HL-60 (cell line): Measurements from ENCODE around the gene SEC31B.

Source experiments
- TF ChIP-seq, protein P1 (sequence below): IDR thresholded peaks from one replicate; pipeline ENCODE4 v1.5.1; 2011; ENCODE audit warnings: low read length, control low read depth, inconsistent platforms; ENCODE audit not compliant: insufficient read depth
- TF ChIP-seq, protein P2 (sequence below): IDR thresholded peaks from 2 replicates; pipeline ENCODE4 v1.6.1; 2012; ENCODE audit warnings: low read depth; ENCODE audit not compliant: insufficient replicate concordance

DNA sequence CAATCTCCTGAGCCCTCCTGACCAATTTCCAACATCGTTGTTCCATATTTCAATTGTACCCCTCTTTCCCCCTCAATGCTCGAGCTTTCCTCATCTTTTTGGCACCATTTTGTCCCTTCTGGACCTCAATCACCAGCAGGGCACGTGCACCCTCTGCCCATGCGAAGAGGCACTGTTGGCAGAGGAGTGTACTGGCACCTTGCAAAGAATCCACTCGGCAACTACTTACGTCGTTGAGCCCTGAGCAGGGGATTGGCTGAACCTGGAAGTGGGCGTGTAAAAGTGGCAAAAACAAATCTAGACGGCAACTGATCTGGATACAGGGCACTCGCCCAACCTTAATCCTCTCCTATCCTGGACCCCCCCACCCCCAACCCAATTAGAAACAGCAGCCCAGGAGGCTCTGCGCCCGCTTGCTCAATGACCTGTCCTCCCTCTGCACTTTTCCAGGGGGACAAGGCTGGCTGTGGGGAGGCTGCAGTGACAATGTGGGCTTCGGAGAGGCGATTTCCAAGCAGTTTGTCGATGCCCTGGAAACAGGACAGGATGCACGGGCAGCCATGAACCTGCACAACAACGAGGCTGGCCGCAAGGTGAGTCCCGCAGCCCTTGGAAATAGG lies 38.1 kb downstream of the SEC31B start:
- TF ChIP-seq, protein P1, sequence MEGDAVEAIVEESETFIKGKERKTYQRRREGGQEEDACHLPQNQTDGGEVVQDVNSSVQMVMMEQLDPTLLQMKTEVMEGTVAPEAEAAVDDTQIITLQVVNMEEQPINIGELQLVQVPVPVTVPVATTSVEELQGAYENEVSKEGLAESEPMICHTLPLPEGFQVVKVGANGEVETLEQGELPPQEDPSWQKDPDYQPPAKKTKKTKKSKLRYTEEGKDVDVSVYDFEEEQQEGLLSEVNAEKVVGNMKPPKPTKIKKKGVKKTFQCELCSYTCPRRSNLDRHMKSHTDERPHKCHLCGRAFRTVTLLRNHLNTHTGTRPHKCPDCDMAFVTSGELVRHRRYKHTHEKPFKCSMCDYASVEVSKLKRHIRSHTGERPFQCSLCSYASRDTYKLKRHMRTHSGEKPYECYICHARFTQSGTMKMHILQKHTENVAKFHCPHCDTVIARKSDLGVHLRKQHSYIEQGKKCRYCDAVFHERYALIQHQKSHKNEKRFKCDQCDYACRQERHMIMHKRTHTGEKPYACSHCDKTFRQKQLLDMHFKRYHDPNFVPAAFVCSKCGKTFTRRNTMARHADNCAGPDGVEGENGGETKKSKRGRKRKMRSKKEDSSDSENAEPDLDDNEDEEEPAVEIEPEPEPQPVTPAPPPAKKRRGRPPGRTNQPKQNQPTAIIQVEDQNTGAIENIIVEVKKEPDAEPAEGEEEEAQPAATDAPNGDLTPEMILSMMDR: no peak
- TF ChIP-seq, protein P2, sequence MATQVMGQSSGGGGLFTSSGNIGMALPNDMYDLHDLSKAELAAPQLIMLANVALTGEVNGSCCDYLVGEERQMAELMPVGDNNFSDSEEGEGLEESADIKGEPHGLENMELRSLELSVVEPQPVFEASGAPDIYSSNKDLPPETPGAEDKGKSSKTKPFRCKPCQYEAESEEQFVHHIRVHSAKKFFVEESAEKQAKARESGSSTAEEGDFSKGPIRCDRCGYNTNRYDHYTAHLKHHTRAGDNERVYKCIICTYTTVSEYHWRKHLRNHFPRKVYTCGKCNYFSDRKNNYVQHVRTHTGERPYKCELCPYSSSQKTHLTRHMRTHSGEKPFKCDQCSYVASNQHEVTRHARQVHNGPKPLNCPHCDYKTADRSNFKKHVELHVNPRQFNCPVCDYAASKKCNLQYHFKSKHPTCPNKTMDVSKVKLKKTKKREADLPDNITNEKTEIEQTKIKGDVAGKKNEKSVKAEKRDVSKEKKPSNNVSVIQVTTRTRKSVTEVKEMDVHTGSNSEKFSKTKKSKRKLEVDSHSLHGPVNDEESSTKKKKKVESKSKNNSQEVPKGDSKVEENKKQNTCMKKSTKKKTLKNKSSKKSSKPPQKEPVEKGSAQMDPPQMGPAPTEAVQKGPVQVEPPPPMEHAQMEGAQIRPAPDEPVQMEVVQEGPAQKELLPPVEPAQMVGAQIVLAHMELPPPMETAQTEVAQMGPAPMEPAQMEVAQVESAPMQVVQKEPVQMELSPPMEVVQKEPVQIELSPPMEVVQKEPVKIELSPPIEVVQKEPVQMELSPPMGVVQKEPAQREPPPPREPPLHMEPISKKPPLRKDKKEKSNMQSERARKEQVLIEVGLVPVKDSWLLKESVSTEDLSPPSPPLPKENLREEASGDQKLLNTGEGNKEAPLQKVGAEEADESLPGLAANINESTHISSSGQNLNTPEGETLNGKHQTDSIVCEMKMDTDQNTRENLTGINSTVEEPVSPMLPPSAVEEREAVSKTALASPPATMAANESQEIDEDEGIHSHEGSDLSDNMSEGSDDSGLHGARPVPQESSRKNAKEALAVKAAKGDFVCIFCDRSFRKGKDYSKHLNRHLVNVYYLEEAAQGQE: no peak
